Right atrium auricular region (tissue), 2 donors: ENCODE results near the gene ADPRHL1. TPM values are rescaled to one million over a fixed set of nuclear protein-coding genes. Genes with fewer than 3 reads are reported as not detected.

ENCODE experiments used
- DNase-seq: peaks from one replicate; pipeline ENCODE4 v3.0.0-alpha.2; 2019; ENCODE audit warnings: low spot score
- H3K27ac ChIP-seq, 2 donors: fragments of 200-600 bp; sonication (generic); 1 replicate in 1 of 2; 2 replicates in 1 of 2; pipeline ENCODE4 v1.5.1; 2016 to 2019
- H3K27me3 ChIP-seq, 2 donors: fragments of 200-600 bp; sonication (generic); one replicate each; pipeline versions ENCODE4 v1.5.1 to v1.6.0; 2017 to 2019
- H3K36me3 ChIP-seq: fragments of 200-600 bp; sonication (generic); one replicate; pipeline ENCODE4 v1.5.1; 2016
- H3K4me1 ChIP-seq, 2 donors: fragments of 200-600 bp; sonication (generic); one replicate each; pipeline versions ENCODE4 v1.5.1 to v1.6.0; 2017 to 2019
- H3K4me3 ChIP-seq, 2 donors: fragments of 200-600 bp; sonication (generic); 1 replicate in 1 of 2; 2 replicates in 1 of 2; pipeline ENCODE4 v1.5.1; 2017 to 2019; ENCODE audit warnings: mild to moderate bottlenecking in 1 of 2, moderate library complexity in 1 of 2
- H3K9me3 ChIP-seq, 2 donors: fragments of 200-600 bp; sonication (generic); one replicate each; pipeline ENCODE4 v1.5.1; 2019
- CTCF ChIP-seq, 2 donors: fragments of 200-600 bp; sonication (generic); IDR thresholded peaks; one replicate each; pipeline ENCODE4 v1.5.1; 2019; ENCODE audit warnings: antibody characterized with exemption in 2 of 2
- total RNA-seq, 2 donors: library from RNA; depleted of rRNA; stranded (reverse); fragments of >200 nt; gene quantifications; one replicate each; pipeline ENCODE4 v1.1.0, GENCODE V29; 2016

The ADPRHL1 gene
- total RNA-seq, 2 donors from 2014 or later, result 222 to 329 TPM

GRCh38 chr13:113364901-113365582 is 88.2 kb downstream of the ADPRHL1 start:
- Histone ChIP-seq H3K4me3 (peak overlapping the region; percentile 39 to 65), H3K27me3 (no peaks in the 10 kb centered on the region), H3K36me3 (no peaks in the 10 kb centered on the region), H3K27ac (peak overlapping the region; percentile 31 to 48), H3K4me1 (peaks cover 0 to 17% of the 10 kb centered on the region in 2 donors), H3K9me3 (no peaks in the 10 kb centered on the region)
- TF ChIP-seq CTCF (IDR thresholded peaks at IDR 0.05), result no peak
- peak; percentile 56 for DNase-seq

- Histone ChIP-seq H3K36me3 (no peaks in the 10 kb centered on the region), H3K27ac (peak overlapping the region; percentile 31 to 48), H3K9me3 (no peaks in the 10 kb centered on the region), H3K27me3 (no peaks in the 10 kb centered on the region), H3K4me1 (peaks cover 0 to 17% of the 10 kb centered on the region in 2 donors), H3K4me3 (peak overlapping the region; percentile 39 to 65)
- TF ChIP-seq CTCF (IDR thresholded peaks at IDR 0.05), result no peak
- DNase-seq, result peak; percentile 56
These were observed 88.9 kb downstream of the ADPRHL1 start for GRCh38 chr13:113364311-113364889.

GRCh38 chr13:113361406-113361805 is 91.9 kb downstream of the ADPRHL1 start:
- H3K4me1 ChIP-seq, result peaks cover 0 to 17% of the 10 kb centered on the region in 2 donors
- no peaks in the 10 kb centered on the region for H3K36me3 ChIP-seq
- H3K27ac ChIP-seq, result no peak overlapping the region
- no peaks in the 10 kb centered on the region for H3K9me3 ChIP-seq
- no peak for TF ChIP-seq CTCF (IDR thresholded peaks at IDR 0.05)
- DNase-seq, result no peak
- no peaks in the 10 kb centered on the region for H3K27me3 ChIP-seq
- H3K4me3 ChIP-seq, result no peak overlapping the region

- H3K9me3 ChIP-seq, result no peaks in the 10 kb centered on the region
- TF ChIP-seq CTCF (IDR thresholded peaks at IDR 0.05), result no peak
- no peaks in the 10 kb centered on the region for H3K27me3 ChIP-seq
- DNase-seq, result no peak
- no peaks in the 10 kb centered on the region for H3K36me3 ChIP-seq
- no peak overlapping the region for H3K27ac ChIP-seq
- H3K4me1 ChIP-seq, result peaks cover 0 to 17% of the 10 kb centered on the region in 2 donors
- H3K4me3 ChIP-seq, result no peak overlapping the region
These were observed 92.8 kb downstream of the ADPRHL1 start for GRCh38 chr13:113360446-113360845.

- DNase-seq, result no peak
- peaks cover 0 to 14% of the 10 kb centered on the region in 2 donors for H3K4me1 ChIP-seq
These were observed 93.7 kb downstream of the ADPRHL1 start for GRCh38 chr13:113359571-113359970.

More at GRCh38 chr13:113359571-113359970, 93.7 kb downstream of the ADPRHL1 start:
- no peaks in the 10 kb centered on the region for H3K36me3 ChIP-seq
- no peak overlapping the region for H3K27ac ChIP-seq
- no peak overlapping the region for H3K4me3 ChIP-seq
- H3K9me3 ChIP-seq, result no peaks in the 10 kb centered on the region
- H3K27me3 ChIP-seq, result no peaks in the 10 kb centered on the region
- no peak for TF ChIP-seq CTCF (IDR thresholded peaks at IDR 0.05)
